A549 (cell line): ENCODE results near the gene TMEM151A.

Experiments used
- CBX2 ChIP-seq: fragments of 200-600 bp; sonication (generic); IDR thresholded peaks from 2 replicates; pipeline ENCODE4 v1.6.1; 2016; ENCODE audit warnings: low read depth, mild to moderate bottlenecking, borderline replicate concordance
- CBX8 ChIP-seq: fragments of 200-600 bp; sonication (generic); IDR thresholded peaks from 2 replicates; pipeline ENCODE4 v1.6.1; 2016
- CHD4 ChIP-seq: fragments of 200-600 bp; sonication (generic); IDR thresholded peaks from 2 replicates; pipeline ENCODE4 v1.6.1; 2016; ENCODE audit warnings: antibody characterized with exemption, mild to moderate bottlenecking, borderline replicate concordance
- EP300 ChIP-seq, 2 experiments: fragments of >200 bp; sonication (Bioruptor Twin); formaldehyde crosslinking; IDR thresholded peaks; 2 replicates in 1 of 2; 3 replicates in 1 of 2; pipeline ENCODE4 v1.6.1; 2016 to 2017
- FOSL2 ChIP-seq, 2 experiments: fragments of 450-650 bp in 1 of 2; fragments of >200 bp in 1 of 2; sonication (Bioruptor Twin) in 1 of 2; formaldehyde crosslinking; IDR thresholded peaks; 2 replicates each; pipeline versions ENCODE4 v1.5.0 to v1.6.1; 2016 to 2020; ENCODE audit warnings: mild to moderate bottlenecking in 1 of 2, moderate library complexity in 1 of 2
- JUN ChIP-seq, 2 experiments: fragments of >200 bp; sonication (Bioruptor Twin); formaldehyde crosslinking; IDR thresholded peaks; 2 replicates in 1 of 2; 3 replicates in 1 of 2; pipeline ENCODE4 v1.6.1; 2016 to 2017
- KDM1A ChIP-seq: fragments of 200-600 bp; sonication (generic); IDR thresholded peaks from 2 replicates; pipeline ENCODE4 v1.6.1; 2016; ENCODE audit warnings: low read depth, mild to moderate bottlenecking
- MAFK ChIP-seq: fragments of 450-650 bp; IDR thresholded peaks from 2 replicates; pipeline ENCODE4 v1.6.1; 2014; ENCODE audit not compliant: partially characterized antibody
- NFE2L2 ChIP-seq: fragments of 150-350 bp; conservative IDR thresholded peaks from 2 replicates; pipeline ENCODE4 v1.6.1; 2014; ENCODE audit warnings: low read length
- POLR2A ChIP-seq: IDR thresholded peaks from 2 replicates; pipeline ENCODE4 v1.6.1; 2012; ENCODE audit warnings: mild to moderate bottlenecking, low read length
- TF ChIP-seq, protein P1 (sequence below): fragments of >200 bp; sonication (Bioruptor Twin); formaldehyde crosslinking; IDR thresholded peaks from 3 replicates; pipeline ENCODE4 v1.5.1; 2016
- TF ChIP-seq, protein P2 (sequence below): fragments of 450-650 bp; IDR thresholded peaks from 2 replicates; pipeline ENCODE4 v1.6.1; 2014; ENCODE audit warnings: antibody characterized with exemption
- TF ChIP-seq, protein P3 (sequence below): fragments of 200-600 bp; sonication (generic); IDR thresholded peaks from 2 replicates; pipeline ENCODE4 v1.6.1; 2016; ENCODE audit warnings: antibody characterized with exemption, mild to moderate bottlenecking, moderate library complexity
- TF ChIP-seq, protein P4 (sequence below): IDR thresholded peaks from 2 replicates; pipeline ENCODE4 v1.6.1; 2012

DNA sequence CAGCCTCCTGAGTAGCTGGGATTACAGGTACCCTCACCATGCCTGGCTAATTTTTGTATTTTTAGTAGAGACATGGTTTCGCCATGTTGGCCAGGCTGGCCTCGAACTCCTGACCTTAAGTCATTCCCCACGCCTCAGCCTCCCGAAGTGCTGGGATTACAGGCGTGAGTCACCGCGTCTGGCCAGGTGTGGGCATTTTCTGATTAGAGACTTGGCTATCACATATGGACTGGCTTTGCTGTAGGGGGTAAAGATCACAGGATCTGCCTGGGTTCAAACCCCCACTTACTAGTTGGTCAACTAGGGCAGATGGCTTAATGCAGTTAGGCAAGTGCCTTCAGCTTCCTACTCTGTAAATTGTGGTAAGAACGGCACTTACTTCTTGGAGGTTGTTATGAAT, 18.6 kb downstream of the TMEM151A start:
- TF ChIP-seq, protein P1, sequence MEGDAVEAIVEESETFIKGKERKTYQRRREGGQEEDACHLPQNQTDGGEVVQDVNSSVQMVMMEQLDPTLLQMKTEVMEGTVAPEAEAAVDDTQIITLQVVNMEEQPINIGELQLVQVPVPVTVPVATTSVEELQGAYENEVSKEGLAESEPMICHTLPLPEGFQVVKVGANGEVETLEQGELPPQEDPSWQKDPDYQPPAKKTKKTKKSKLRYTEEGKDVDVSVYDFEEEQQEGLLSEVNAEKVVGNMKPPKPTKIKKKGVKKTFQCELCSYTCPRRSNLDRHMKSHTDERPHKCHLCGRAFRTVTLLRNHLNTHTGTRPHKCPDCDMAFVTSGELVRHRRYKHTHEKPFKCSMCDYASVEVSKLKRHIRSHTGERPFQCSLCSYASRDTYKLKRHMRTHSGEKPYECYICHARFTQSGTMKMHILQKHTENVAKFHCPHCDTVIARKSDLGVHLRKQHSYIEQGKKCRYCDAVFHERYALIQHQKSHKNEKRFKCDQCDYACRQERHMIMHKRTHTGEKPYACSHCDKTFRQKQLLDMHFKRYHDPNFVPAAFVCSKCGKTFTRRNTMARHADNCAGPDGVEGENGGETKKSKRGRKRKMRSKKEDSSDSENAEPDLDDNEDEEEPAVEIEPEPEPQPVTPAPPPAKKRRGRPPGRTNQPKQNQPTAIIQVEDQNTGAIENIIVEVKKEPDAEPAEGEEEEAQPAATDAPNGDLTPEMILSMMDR, result no peak
- TF ChIP-seq FOSL2 (IDR thresholded peaks at IDR 0.05), result no peak
- TF ChIP-seq FOSL2 (CRISPR knock-in tag; IDR thresholded peaks at IDR 0.05), result no peak
- no peak for TF ChIP-seq NFE2L2
- TF ChIP-seq CBX8, result no peak
- no peak for TF ChIP-seq JUN (IDR thresholded peaks at IDR 0.05)
- TF ChIP-seq MAFK, result no peak
- TF ChIP-seq POLR2A, result no peak
- TF ChIP-seq, protein P2, sequence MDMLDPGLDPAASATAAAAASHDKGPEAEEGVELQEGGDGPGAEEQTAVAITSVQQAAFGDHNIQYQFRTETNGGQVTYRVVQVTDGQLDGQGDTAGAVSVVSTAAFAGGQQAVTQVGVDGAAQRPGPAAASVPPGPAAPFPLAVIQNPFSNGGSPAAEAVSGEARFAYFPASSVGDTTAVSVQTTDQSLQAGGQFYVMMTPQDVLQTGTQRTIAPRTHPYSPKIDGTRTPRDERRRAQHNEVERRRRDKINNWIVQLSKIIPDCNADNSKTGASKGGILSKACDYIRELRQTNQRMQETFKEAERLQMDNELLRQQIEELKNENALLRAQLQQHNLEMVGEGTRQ, result no peak
- TF ChIP-seq, protein P3, sequence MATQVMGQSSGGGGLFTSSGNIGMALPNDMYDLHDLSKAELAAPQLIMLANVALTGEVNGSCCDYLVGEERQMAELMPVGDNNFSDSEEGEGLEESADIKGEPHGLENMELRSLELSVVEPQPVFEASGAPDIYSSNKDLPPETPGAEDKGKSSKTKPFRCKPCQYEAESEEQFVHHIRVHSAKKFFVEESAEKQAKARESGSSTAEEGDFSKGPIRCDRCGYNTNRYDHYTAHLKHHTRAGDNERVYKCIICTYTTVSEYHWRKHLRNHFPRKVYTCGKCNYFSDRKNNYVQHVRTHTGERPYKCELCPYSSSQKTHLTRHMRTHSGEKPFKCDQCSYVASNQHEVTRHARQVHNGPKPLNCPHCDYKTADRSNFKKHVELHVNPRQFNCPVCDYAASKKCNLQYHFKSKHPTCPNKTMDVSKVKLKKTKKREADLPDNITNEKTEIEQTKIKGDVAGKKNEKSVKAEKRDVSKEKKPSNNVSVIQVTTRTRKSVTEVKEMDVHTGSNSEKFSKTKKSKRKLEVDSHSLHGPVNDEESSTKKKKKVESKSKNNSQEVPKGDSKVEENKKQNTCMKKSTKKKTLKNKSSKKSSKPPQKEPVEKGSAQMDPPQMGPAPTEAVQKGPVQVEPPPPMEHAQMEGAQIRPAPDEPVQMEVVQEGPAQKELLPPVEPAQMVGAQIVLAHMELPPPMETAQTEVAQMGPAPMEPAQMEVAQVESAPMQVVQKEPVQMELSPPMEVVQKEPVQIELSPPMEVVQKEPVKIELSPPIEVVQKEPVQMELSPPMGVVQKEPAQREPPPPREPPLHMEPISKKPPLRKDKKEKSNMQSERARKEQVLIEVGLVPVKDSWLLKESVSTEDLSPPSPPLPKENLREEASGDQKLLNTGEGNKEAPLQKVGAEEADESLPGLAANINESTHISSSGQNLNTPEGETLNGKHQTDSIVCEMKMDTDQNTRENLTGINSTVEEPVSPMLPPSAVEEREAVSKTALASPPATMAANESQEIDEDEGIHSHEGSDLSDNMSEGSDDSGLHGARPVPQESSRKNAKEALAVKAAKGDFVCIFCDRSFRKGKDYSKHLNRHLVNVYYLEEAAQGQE, result no peak
- no peak for TF ChIP-seq CHD4
- no peak for TF ChIP-seq KDM1A
- TF ChIP-seq CBX2, result no peak
- TF ChIP-seq EP300 (IDR thresholded peaks at IDR 0.05), result no peak
- TF ChIP-seq, protein P4, sequence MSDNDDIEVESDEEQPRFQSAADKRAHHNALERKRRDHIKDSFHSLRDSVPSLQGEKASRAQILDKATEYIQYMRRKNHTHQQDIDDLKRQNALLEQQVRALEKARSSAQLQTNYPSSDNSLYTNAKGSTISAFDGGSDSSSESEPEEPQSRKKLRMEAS, result no peak
